Cardiac septum (tissue), 1 donor: ENCODE results near the gene CCT7. TPM values are rescaled to one million over a fixed set of nuclear protein-coding genes. Genes with fewer than 3 reads are reported as not detected.

Experiments
- DNase-seq: peaks from one replicate; pipeline ENCODE4 v3.0.0-alpha.2; 2020; ENCODE audit warnings: low spot score
- intact Hi-C: fragments of 100-400 bp; cut with DNase I; formaldehyde crosslinking; loops from one replicate; pipeline ENCODE4 v1.14.0; 2022
- total RNA-seq: library from RNA; stranded (reverse); fragmentation: NEBNext Ultra II Directional; extraction: Animal tissue kit (Norgen Biotek cat#: 25700); gene quantifications from one replicate; pipeline ENCODE4 v1.2.1, GENCODE V29; 2021
- donor health status: DM: no; HTN: no; CAD: no.

Gene CCT7
- total RNA-seq, 1 donor from 2014 or later: 186 TPM

DNA sequence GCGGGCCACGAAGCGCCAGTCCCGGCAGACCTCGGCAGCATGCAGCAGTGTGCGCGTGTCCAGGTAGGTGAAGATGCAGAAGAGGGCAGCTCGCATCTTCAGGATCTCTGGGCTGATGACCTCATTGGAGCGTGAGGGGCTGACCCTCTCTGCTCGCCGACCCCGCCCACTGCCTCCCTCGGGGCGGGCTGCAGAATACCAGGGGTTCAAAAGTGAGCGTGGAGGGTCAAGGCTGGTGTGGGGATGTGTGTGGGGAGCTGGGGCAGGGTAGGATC, 30.2 kb downstream of the CCT7 start:
- peak; percentile 66 for DNase-seq
- intact Hi-C loops: no loop called here

DNA sequence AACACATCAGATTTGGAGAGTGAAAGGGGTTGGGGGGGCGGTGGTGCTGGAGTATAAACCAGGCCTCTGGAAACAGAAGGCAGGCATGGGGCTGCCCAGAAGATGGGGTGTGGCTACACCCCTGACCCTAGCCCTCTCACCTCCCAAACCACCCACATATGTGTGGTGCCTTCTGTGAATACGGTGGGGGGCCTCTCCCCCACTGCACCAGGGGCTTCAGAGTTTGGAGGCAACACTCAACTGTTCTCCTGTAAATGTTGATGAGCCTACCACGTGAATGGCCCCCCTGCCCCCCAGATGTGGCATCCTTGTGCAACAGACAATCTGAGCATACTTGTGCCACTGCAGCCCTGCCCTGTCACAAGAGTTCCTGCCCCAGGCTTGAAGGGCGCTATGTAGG, 30.7 kb downstream of the CCT7 start:
- intact Hi-C loops: no loop called here
- no peak for DNase-seq

DNA sequence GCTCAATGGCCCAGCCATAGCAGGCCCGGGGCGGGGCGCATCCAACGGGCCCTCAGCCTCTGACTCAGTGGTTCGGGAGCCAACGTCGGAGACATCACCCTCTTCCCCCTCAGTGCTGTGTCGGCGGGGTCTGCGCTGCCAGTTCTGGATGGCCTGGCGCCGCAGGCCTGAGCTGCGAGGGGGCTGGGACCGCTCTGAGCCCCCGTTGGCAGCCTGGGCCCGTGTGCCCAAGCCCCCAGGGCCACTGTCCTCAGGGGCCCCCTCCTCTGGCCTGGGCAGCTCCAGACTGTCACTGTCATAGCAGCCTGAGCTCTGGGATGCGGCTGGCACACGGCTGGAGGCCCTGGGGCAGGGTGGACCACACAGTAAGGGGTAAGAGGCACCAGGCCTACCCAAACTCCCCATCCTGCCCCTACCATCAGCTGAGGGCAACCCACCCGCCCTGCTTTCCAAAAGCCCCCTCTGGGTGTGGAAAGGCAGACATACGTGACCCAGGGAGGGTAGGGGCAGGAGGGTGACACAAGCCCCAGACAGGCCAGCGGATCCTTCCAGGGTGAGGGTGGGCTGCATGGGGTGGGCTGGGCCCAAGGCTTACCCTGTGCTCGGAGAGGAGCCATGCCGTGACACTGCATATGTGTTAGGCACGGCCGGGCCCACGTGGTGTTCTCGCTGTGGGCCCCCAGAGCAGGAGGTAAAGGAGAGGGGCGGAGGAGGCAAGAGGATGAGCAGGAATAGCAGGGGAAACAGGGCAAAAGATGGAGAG, 31.4 kb downstream of the CCT7 start:
- intact Hi-C loops: no loop called here
- peak; percentile 63 for DNase-seq

DNA sequence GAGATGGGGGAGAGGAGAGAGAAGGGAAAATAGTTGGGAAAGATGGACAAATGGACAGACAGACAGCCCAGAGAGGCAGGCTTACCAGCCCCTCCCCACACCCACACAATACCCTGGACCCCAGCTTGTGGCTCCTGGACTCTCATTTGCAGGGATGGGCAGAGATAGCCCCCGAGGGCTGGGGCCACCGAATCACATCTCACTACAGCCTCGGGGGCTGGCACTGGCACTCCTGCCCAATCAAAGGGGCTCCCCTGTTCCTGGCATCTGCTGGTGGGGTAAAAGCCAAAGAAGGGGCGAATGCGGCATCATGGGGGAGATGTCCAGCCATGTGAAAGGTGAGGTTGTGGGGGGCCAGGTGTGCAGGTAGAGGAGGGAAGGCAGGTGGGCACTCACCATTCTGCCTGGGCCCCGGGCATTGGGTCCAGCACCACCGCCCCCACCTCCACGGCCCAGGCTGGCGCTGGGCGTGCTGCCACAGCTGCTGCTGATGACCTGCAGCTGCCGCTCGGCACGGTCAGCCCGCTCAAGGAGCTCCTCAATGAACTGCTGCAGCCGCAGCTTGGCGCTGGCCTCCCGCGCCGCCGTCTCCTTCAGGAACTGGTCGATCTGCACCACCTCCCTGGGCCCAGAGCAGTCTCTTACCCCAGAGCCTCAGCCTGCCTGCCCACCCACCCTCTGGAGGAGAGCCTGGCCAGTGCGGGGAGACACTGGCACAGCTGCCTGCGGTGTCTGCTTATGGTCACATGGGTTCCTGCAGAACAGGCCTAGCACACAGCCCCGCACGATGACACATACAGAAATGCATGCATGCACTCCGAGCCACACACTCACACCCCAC, 32.2 kb downstream of the CCT7 start:
- intact Hi-C loops: no loop called here
- peak; percentile 63 for DNase-seq

DNA sequence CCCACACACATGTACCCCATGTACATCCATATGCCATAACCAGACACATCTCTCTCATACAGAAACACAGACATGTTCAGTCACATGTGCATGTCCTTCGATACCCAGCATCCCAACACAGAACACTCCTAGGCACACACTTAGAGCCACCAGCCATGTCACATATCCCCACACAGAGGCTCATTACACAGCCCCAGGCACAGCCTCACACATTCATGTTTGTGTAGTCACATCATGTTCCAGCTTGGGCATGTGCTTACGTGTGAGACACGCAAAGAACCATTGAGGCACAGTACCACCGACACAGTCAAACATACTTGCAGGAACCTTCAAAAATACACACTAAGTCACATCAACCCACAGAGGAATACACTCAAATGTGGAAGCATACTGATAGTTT, 32.9 kb downstream of the CCT7 start:
- intact Hi-C loops: no loop called here
- no peak for DNase-seq

DNA sequence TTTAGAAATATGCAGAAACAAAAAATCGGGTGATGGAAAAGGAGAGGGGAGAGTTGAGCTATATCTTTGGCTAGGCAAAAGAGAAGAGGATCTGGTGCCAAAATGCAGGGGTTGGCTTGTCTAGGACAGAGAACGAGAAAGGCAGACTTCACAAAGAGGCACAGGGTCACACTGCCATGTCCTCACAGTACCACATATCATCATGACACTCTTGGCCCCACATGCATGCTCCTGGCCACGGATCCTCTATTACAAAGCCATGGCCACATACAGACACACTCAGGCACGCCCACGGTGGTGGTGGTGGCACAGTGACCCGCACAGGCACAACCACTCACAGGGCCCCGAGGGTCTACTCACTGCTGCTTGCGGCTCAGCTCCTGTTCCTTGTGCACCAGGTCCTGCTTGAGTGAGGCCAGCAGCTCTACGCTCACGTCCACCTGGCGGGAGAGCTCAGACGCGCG, 34.3 kb downstream of the CCT7 start:
- peak; percentile 68 for DNase-seq
- intact Hi-C loops: no loop called here

DNA sequence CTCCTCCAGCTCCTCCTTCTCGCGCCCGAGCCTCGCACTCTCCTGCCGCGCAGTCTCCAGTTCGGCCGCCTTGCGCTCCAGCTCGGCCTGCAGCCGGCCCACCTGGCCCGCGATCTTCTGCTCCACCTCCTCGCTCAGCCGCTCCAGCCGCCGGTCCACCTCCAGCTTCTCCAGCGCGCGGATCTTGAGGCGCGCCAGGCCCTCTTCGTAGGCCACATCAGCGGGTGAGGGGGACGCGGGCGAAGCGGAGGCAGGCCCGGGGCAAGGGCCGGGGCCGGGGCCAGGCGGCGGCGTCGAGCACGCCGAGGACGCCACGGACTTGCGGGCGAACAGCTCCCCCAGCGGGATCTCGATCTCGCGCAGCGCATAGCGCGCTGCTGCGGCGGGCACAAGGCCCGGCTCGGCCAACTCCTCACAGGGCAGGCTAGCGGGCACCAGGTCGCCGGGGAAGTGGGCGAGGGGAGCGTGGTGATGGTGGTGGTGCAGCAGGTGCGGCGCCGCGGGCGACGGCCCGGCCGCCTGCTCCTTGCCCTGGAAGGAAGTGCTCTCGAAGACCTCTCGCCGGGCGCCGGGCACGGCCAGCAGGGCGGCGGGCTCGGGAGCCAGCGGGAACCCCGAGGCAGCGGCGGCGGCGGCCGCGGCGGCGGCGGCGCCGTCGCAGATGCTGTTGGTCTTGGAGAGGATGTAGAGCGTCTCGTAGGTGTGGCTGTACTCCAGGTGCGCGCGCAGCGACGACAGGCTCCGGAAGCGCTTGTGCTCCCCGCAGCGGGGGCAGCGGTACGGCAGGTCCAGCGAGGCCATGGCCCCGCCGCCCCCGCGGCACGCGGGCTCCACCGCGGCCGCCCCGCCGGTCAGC, 35.0 kb downstream of the CCT7 start:
- DNase-seq: peak; percentile 71
- intact Hi-C loops: no loop called here

DNA sequence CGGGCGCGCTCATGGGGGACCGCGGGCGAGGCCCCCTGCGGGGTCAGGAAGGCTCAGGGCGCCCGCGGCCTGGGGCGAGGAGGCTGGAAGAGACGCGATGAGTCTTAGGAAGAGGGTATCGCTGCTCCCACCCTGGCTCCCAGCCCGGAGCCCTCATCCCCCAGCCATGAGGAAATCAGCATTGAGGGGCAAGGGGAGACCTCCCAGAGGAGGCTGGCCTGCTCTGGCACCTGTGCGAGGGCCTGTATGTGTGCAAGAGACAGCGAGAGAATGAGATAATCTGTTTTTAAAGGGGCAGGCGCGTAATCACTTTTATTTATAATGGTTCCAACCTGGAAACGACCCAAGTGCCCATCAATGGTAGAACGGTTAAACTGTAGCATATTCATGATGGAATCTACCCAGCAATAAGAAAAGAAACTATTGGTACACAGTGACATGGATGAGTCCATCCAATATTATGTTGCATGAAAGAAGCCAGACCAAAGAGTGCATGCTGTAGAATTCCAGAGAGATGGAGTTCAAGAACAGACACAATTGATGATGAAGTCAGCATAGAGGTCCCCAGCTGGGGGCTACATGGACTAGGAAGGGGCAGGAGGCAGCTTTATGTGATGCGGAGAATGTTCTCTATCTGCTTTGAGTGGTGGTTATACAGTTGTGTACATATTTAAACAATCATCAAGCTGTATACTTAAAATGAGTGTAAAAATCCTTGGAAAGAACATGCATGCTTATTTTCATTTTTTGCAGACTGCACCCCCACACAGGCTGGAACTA, 35.8 kb downstream of the CCT7 start:
- no peak for DNase-seq
- intact Hi-C loops: no loop called here

DNA sequence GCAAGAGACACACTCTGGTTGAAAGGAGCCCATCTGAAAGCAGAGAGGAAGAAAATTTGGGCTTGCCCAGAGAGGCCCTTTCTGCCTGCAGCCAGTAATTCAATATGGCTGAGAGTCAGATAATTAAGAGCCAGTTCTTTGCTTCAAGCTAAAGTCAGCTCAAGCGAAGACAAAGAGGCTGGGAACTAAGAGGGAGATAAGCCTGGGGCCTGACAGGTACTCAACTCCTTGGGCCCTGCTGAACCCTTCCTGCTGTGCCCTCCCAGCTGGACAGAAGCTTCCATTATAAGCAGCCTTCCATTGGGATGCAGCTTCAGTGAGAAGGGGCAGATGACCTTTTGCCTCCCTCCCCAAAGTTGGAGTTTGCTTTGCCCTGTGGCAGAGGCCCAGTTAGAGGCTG, 38.2 kb downstream of the CCT7 start:
- intact Hi-C loops: no loop called here
- no peak for DNase-seq

DNA sequence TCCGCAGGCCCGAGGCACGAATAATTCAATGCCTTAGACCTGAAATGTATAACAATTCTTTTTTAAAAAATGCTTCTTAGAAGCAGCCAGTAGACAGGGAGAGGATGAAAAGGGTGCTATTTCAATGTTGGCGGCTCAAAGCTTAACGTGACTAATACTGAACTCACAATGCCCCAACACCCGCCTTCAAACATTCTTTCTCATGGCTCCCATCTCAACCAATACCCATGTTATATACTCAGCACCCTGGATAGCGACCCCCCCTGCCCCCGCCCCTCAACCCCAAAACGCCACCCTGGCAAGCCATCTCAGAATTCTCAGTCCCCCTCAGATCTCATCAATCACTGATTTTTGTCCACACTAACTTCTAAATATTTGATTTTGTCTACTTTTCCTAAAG, 45.7 kb downstream of the CCT7 start:
- intact Hi-C loops: no loop called here
- no peak for DNase-seq

DNA sequence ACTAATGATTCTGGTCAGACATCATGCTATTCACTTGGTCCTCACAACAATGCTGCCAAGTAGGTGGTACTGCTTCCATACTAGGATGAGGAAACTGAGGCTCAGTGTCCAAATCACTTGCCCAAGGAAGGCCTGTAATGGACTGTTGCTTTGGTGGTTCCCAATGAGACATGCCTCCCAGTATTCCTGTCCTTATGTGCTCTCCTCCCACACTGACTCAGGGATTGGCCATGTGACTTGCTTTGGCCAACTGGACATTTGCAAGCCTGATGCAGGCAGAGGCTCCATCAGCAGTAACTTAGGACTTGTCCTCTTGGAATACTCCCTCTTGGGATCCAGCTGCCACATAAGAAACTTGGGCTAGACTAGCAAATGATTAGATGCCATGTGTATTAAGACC, 47.1 kb downstream of the CCT7 start:
- no peak for DNase-seq
- intact Hi-C loops: no loop called here

DNA sequence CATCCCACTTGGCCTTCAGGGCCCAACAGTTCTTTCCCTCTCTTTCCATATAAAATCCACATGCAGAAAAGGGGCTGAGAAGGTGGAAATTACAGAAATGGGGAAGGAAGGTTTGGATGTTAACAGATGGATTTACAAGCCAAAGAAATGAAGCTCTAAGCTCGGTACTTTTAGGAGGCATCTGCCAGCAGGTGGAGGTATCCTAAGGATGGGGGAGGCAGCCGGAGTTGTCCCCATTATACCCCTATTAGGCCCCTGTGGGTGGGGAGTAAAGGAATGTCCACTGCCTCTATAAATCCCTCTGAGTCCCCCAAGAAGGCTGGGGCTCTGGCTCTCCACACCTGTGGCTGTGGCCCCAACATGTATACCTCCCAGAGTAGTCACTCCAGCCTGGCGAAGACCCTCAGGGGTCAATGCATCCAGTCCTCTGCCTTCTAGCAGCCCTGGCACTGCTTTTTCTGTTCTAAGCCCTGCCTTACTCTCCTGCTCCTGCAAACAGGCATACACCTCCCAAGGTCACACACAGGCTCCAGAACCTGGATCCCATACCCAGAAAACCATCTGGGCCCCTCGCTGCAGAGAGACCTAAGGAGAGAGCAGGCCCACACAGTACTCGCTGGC, 48.9 kb downstream of the CCT7 start:
- intact Hi-C loops: no loop called here
- no peak for DNase-seq

DNA sequence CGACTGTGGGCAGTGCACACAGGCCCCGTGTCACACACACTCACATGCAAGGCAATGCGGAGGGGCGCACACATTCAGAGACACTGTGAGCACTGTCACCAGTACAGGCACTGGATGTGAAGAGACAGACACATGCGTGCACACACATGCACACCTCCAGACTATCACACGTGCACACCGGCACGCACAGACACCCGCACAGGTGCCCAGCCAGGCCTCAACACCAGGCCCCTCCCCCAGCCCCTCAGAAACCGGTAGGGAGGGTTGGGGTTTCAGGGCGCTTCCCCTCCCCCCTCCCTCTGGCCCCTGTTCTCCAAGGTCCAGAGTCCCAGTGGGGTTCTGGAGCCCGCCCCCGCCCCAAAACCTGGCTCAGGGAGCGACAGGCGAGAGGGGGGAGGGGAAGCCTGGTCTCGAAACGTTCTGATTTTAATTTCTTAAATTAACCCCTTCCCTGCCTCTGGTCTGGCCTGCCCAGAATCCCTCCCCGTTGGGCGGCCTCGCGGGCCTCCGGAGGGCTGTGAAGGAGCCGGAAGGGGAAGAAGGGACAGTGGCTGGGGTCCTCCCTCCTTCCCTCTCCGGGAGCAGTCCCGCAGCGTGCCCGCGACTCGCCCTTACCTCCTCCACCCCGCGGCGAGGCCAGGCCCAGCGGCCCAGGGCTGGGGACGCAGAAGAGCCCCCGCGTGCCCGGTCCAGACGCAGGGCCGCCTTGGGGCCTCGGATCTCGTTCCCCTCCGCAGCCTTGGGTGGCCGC, 49.6 kb downstream of the CCT7 start:
- intact Hi-C loops: no loop called here
- DNase-seq: no peak

DNA sequence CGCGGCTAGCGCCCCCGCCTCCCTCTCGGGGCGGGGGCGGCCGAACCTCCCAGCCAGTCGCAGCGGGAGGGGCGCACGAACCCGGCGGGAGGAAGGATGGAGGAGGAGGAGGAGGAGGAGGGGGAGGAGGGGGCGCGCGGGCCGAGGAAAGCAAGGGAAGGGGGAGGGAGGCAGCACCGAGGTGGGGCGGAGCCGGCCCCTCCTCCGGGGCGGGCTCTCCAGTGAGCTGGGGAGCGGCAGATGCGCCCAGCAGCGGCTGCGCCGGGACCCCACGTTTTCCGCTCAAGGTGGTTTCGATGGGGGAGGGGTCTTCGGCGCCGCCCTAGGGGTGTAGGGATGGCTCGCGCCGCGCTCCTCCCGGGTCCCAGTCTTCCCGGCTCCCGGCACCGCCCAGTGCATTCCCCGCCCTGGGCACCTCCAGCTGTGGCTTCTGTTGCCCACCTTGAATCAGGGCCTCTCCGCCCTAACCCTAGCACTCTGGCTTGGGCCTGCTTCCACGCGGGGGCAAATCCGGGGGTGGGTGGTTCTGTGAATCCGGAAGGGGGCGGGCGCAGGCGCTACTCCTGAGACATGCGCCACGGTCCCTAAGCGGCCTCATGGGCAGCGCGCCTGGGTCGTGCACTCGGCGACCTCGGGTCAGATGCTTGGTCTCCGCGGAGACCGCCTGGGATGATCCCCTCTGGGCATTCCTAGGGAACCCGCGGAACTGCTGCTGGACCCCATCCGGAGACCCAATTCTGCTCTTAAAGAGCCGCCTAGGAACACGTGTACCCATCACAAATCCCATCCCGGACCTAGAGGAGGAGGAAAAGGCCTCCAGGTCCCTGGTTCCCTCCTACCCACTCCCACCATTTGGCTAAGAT, 50.4 kb downstream of the CCT7 start, which contains the start of gene FBXO41:
Gene FBXO41 (minus strand): TSS at position 183 of the 863 bp plus-strand sequence. CDS start 14,848 bp downstream, outside the sequence.
- no peak for DNase-seq
- intact Hi-C loops: no loop called here

DNA sequence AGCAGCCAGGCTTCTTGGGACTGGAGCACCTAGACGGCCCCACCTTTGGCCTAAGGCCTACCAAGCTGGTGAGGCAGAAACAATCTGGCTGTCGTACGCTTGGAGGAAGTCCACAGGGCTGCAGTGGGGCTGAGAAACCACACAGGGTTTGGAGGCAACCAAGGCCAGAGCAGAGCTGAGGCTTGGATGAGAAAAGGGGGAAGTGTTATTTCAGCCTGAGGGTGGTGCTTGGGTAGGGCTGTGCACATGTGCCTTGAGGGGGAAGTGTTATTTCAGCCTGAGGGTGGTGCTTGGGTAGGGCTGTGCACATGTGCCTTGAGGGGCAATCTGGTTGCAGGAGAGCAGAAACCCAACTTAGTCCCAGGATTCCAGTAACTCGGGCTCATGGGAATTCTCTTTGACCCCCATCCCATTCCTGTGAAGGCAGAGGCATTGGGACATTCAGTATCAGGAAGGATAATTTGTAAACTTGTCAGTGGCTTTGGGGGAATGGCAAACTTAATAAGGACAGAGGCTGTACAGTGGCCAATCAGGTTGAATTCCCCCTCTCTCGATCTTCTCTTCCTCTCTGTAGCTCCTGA, 51.1 kb downstream of the CCT7 start:
- intact Hi-C loops: no loop called here
- DNase-seq: no peak

DNA sequence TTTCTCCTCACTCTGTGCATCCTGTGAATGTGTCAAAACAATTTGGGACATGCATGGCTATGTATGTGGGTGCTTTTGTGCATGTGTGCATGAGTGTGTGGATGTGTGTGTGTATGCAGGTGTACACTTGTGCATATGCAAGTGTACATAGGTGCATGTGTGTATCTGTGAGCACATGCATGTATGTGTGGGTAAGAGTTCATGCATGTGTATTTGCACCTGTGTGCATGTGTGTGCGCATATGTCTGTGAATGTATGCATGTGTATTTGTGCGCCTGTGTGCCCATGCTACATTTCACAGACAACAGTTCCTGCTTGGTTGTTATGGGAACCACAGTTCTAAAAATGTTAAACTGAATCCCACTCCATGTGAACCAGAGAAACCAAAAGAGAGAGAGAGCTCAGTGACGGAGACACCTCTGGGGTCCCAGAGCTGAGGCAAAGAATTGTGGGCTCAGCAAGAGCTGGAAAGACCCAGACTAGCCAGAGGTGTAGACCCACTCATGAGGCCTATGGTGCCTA, 52.1 kb downstream of the CCT7 start:
- intact Hi-C loops: no loop called here
- DNase-seq: no peak

DNA sequence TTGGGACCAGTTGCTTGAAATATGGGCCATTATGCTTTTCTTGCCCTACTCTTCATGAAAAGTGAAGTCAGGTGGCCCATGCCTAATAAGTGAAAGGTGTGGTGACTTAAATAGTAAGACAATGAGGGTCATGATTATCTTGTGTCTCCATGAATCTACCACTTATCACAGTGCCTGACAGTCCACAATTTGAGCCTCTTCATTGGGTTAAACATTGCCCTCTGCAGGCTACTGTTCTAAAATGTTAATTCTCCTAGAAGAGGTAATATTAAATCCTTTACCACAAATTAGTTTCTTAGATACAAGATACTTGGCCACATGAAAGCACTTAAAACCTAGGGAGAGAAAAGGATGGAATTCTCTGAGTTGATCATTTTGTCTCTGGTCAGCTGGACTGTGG, 55.2 kb downstream of the CCT7 start:
- intact Hi-C loops: no loop called here
- no peak for DNase-seq
